ENCODE measurements around the gene COPS3. TPM values are rescaled to one million over a fixed set of nuclear protein-coding genes. Genes with fewer than 3 reads are reported as not detected.

The COPS3 gene
- total and polyA plus RNA-seq, 9 of the 15 experiments (the other 6 are each of a cell fraction or from before 2014, with no cell fraction given), result 92.4 to 295 (median 167) TPM

DNA sequence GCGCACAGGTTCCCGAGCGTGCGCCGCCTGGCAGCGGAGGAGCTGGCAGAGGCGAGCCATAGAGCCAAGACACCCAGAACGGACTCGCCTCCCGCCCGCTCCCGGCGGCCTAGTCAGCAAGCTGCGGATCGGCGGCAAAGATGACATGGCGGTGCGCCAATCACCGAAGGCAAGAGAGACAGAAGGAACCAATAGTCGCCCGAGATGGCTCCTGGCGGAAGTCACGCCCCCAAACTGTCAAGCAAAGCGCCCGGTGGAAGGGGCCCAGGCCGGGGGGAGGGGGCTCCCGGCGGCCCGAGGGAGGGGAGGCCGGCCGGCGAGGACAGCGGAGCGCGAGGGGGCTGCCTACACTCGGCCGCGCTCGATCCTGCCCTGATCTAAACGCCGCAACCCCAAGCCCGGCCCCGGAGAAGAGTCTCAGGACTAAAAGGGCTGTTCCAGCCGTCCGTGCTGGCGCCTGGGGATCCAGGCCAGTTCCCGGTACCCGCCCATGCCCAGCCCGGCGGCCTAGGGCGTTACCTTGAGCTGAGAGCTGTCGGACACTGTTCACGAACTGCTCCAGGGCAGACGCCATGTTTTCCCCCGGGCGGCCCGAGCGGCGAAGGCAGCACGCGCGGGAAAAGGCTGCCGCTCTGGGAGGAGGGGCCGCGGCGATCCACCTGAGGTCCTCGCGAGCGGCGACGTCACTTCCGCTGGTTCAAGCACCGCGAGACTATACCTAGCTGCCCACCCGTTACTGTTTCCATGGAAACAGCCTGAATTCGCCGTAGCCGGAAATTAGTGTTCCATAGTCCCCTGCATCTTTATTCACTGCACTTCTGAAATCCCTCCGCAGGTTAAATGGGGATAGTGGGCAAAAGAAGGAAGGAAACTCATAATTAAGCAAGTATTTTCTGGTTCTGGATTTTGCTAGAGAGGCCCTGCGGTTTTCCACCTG, at the start of gene COPS3 (continued):
- TF ChIP-seq MAFG (tag; conservative IDR thresholded peaks at IDR 0.05) (peak; percentile 71), RUNX1 (IDR thresholded peaks at IDR 0.05; ENCODE audit: low read depth) (no peak), FOXJ2 (tag; IDR thresholded peaks at IDR 0.05) (peak; percentile 49; the same call in 1 of the 2 replicates), NEUROD1 (IDR thresholded peaks at IDR 0.05; ENCODE audit: borderline replicate concordance, low read depth, low read length, partially characterized antibody) (peak; percentile 59), ZNF277 (CRISPR knock-in tag; IDR thresholded peaks at IDR 0.05; ENCODE audit: borderline replicate concordance) (no peak), BMI1 (IDR thresholded peaks at IDR 0.05; ENCODE audit: low read length) (peak; percentile 77; the same call in 1 of the 2 replicates), ZNF316 (IDR thresholded peaks at IDR 0.05) (peak; percentile 91), SIN3B (IDR thresholded peaks at IDR 0.05; ENCODE audit: low read depth) (peak; percentile 70; the same call in 1 of the 2 replicates), SNAPC5 (CRISPR knock-in tag; IDR thresholded peaks at IDR 0.05) (no peak), RBM25 (IDR thresholded peaks at IDR 0.05; ENCODE audit: low read depth, low read length, severe bottlenecking) (peak; percentile 66), PHF8 (IDR thresholded peaks at IDR 0.05; ENCODE audit: borderline replicate concordance, low read length) (peak; percentile 84; the same call in 1 of the 2 replicates), ZNF639 (CRISPR knock-in tag; conservative IDR thresholded peaks at IDR 0.05 in 1 of 2, IDR thresholded peaks at IDR 0.05 in 1 of 2) (peak in 1 of 2 experiments; percentile 69; a peak in 2 of 4 replicates), GTF2F1 (IDR thresholded peaks at IDR 0.05; ENCODE audit: low read depth, low read length) (no peak), HDAC1 (IDR thresholded peaks at IDR 0.05) (peak; percentile 24 to 78; a peak in 3 of 4 replicates), POLR2H (tag; IDR thresholded peaks at IDR 0.05; ENCODE audit: low read depth) (peak; percentile 57; the same call in 1 of the 2 replicates), KLF10 (CRISPR knock-in tag; IDR thresholded peaks at IDR 0.05) (no peak)
- TF ChIP-seq, protein P1, sequence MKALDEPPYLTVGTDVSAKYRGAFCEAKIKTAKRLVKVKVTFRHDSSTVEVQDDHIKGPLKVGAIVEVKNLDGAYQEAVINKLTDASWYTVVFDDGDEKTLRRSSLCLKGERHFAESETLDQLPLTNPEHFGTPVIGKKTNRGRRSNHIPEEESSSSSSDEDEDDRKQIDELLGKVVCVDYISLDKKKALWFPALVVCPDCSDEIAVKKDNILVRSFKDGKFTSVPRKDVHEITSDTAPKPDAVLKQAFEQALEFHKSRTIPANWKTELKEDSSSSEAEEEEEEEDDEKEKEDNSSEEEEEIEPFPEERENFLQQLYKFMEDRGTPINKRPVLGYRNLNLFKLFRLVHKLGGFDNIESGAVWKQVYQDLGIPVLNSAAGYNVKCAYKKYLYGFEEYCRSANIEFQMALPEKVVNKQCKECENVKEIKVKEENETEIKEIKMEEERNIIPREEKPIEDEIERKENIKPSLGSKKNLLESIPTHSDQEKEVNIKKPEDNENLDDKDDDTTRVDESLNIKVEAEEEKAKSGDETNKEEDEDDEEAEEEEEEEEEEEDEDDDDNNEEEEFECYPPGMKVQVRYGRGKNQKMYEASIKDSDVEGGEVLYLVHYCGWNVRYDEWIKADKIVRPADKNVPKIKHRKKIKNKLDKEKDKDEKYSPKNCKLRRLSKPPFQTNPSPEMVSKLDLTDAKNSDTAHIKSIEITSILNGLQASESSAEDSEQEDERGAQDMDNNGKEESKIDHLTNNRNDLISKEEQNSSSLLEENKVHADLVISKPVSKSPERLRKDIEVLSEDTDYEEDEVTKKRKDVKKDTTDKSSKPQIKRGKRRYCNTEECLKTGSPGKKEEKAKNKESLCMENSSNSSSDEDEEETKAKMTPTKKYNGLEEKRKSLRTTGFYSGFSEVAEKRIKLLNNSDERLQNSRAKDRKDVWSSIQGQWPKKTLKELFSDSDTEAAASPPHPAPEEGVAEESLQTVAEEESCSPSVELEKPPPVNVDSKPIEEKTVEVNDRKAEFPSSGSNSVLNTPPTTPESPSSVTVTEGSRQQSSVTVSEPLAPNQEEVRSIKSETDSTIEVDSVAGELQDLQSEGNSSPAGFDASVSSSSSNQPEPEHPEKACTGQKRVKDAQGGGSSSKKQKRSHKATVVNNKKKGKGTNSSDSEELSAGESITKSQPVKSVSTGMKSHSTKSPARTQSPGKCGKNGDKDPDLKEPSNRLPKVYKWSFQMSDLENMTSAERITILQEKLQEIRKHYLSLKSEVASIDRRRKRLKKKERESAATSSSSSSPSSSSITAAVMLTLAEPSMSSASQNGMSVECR (CRISPR knock-in tag; IDR thresholded peaks at IDR 0.05), result peak; percentile 90

All from K562 (cell line).